B cell (primary cell): Measurements from ENCODE around the gene ITGB2. TPM values are rescaled to one million over a fixed set of nuclear protein-coding genes. Genes with fewer than 3 reads are reported as not detected.

ENCODE experiments used
- ATAC-seq: fragments of 200-7000 bp; cut with Tn5 transposase; one replicate; pipeline ENCODE4 v1.10.0; 2021; ENCODE audit warnings: low read depth, mild to moderate bottlenecking, moderate number of reproducible peaks, moderate library complexity
- CTCF ChIA-PET: fragments of 350-600 bp; sonication (Branson Sonifier 250); formaldehyde crosslinking; loops from one replicate; lab custom pipeline; 2021; ENCODE audit warnings: antibody characterized with exemption, inconsistent platforms; lab: Charles Lee
- POLR2A ChIA-PET: fragments of 350-600 bp; sonication (Branson Sonifier 250); formaldehyde crosslinking; loops from one replicate; lab custom pipeline; 2021; ENCODE audit warnings: antibody characterized with exemption; lab: Charles Lee
- DNase-seq: peaks from one replicate; pipeline ENCODE4 v3.0.0; 2013
- H2AFZ ChIP-seq: 2 replicates; pipeline ENCODE4 v1.6.1; 2012; ENCODE audit warnings: mild to moderate bottlenecking, low read depth, low read length; ENCODE audit not compliant: insufficient read depth, poor library complexity, severe bottlenecking
- H3K27ac ChIP-seq, 2 donors: 1 replicate in 1 of 2; 2 replicates in 1 of 2; pipeline ENCODE4 v1.5.1; 2012 to 2013; ENCODE audit warnings: low read length in 2 of 2, mild to moderate bottlenecking in 2 of 2, moderate library complexity in 1 of 2
- H3K27me3 ChIP-seq, 4 experiments: fragments of 200-600 bp in 1 of 4; sonication (generic) in 1 of 4; replicated peaks in 1 of 4; 1 replicate in 2 of 4; 2 replicates in 2 of 4; pipeline versions ENCODE4 v1.6.1 to v1.7.0; 2013 to 2016; ENCODE audit warnings: low read length in 3 of 4, mild to moderate bottlenecking in 2 of 4, mixed read lengths in 1 of 4, moderate library complexity in 1 of 4; ENCODE audit not compliant: insufficient read depth in 4 of 4, control insufficient read depth in 3 of 4; ENCODE audit errors: control extremely low read depth in 1 of 4
- H3K36me3 ChIP-seq, 2 experiments: replicated peaks in 1 of 2; 1 replicate in 1 of 2; 2 replicates in 1 of 2; pipeline versions ENCODE4 v1.6.1 to v1.7.1; 2013; ENCODE audit warnings: low read length in 1 of 2; ENCODE audit not compliant: insufficient read depth in 2 of 2, control insufficient read depth in 1 of 2; ENCODE audit errors: control extremely low read depth in 1 of 2, extremely low read depth in 1 of 2
- H3K4me1 ChIP-seq, 2 donors: fragments of 200-600 bp in 1 of 2; sonication (generic) in 1 of 2; 1 replicate in 1 of 2; 2 replicates in 1 of 2; pipeline versions ENCODE4 v1.5.1 to v1.6.1; 2013 to 2017; ENCODE audit warnings: low read length in 2 of 2; ENCODE audit not compliant: control insufficient read depth in 2 of 2, insufficient read depth in 2 of 2
- H3K4me2 ChIP-seq: replicated peaks from 2 replicates; pipeline ENCODE3; 2012; ENCODE audit warnings: mild to moderate bottlenecking, low read depth, low read length; ENCODE audit not compliant: poor library complexity, severe bottlenecking
- H3K4me3 ChIP-seq, 5 experiments: fragments of 200-600 bp in 1 of 5; sonication (generic) in 1 of 5; 1 replicate in 3 of 5; 2 replicates in 2 of 5; pipeline versions ENCODE4 v1.5.1 to v1.7.0; 2011 to 2016; ENCODE audit warnings: low read length in 4 of 5, mild to moderate bottlenecking in 4 of 5, low read depth in 2 of 5, control low read depth in 1 of 5, moderate library complexity in 1 of 5; ENCODE audit not compliant: insufficient read depth in 1 of 5; ENCODE audit errors: control extremely low read depth in 1 of 5, extremely low read depth in 1 of 5
- H3K79me2 ChIP-seq: fragments of 200-600 bp; sonication (generic); one replicate; pipeline ENCODE4 v1.6.0; 2016; ENCODE audit warnings: low read length; ENCODE audit not compliant: control insufficient read depth, insufficient read depth
- H3K9ac ChIP-seq: fragments of 200-600 bp; sonication (generic); 2 replicates; pipeline ENCODE4 v1.6.1; 2017; ENCODE audit warnings: mild to moderate bottlenecking, low read length, moderate library complexity
- H3K9me3 ChIP-seq, 3 donors: one replicate each; pipeline versions ENCODE4 v1.6.1 to v1.7.1; 2013; ENCODE audit warnings: low read length in 2 of 3; ENCODE audit not compliant: control insufficient read depth in 2 of 3, insufficient read depth in 1 of 3; ENCODE audit errors: control extremely low read depth in 1 of 3
- H4K20me1 ChIP-seq: 2 replicates; pipeline ENCODE4 v1.6.0; 2012; ENCODE audit warnings: mild to moderate bottlenecking, low read length; ENCODE audit not compliant: insufficient read depth, control insufficient read depth, poor library complexity, severe bottlenecking
- H3K27ac Mint-ChIP-seq: one replicate; pipeline ENCODE4 v1.8.0; 2021; ENCODE audit warnings: mixed read lengths
- H3K27me3 Mint-ChIP-seq: one replicate; pipeline ENCODE4 v1.8.0; 2021; ENCODE audit warnings: mixed read lengths
- H3K4me1 Mint-ChIP-seq: one replicate; pipeline ENCODE4 v1.8.0; 2021; ENCODE audit warnings: mixed read lengths
- H3K4me3 Mint-ChIP-seq: one replicate; pipeline ENCODE4 v1.8.0; 2021; ENCODE audit warnings: mixed read lengths
- H3K9me3 Mint-ChIP-seq: one replicate; pipeline ENCODE4 v1.8.0; 2022; ENCODE audit warnings: mixed read lengths; ENCODE audit not compliant: insufficient read depth
- CTCF ChIP-seq: fragments of 200-600 bp; IDR thresholded peaks from one replicate; pipeline ENCODE4 v1.8.0; 2022; ENCODE audit warnings: antibody characterized with exemption, mild to moderate bottlenecking
- EZH2 ChIP-seq: IDR thresholded peaks from 2 replicates; pipeline ENCODE4 v1.6.1; 2012; ENCODE audit warnings: borderline replicate concordance, low read depth, mild to moderate bottlenecking, moderate library complexity, low read length; ENCODE audit not compliant: insufficient read depth, poor library complexity, severe bottlenecking
- WGBS: methylation state at CpG from one replicate; pipeline ENCODE4 v1.1.5; 2013; ENCODE audit warnings: missing lambda C conversion rate; ENCODE audit not compliant: insufficient coverage; 5-methylcytosine and 5-hydroxymethylcytosine counted together
- intact Hi-C: fragments of 100-400 bp; cut with micrococcal nuclease; formaldehyde crosslinking; loops from one replicate; pipeline ENCODE4 v1.10.0; 2022
- polyA plus RNA-seq: library from polyadenylated mRNA; depleted of rRNA; stranded (reverse); fragments of >200 nt; gene quantifications from 2 replicates; pipeline ENCODE4 v1.2.3, GENCODE V29; 2012
- total RNA-seq, 2 donors: library from RNA; stranded (reverse); fragments of 120-200 nt in 1 of 2; gene quantifications; 1 replicate in 1 of 2; 2 replicates in 1 of 2; pipeline versions ENCODE4 v1.2.3 to v1.2.4, GENCODE V29; 2013 to 2022

ITGB2 gene
- total and polyA plus RNA-seq, 2 donors (not counting 1 experiment from before 2014, with no cell fraction given): 102 to 368 TPM

- H2AFZ ChIP-seq: no peak overlapping the region
- no peak overlapping the region for H3K4me3 ChIP-seq
- H4K20me1 ChIP-seq: peaks cover 95% of the 10 kb centered on the region
- no peaks in the 10 kb centered on the region for H3K9me3 ChIP-seq
- H3K9ac ChIP-seq: no peak overlapping the region
- ATAC-seq: no peak
- no peak for TF ChIP-seq CTCF
- TF ChIP-seq EZH2: no peak
- no peak overlapping the region for H3K27ac ChIP-seq
- no peak overlapping the region for H3K4me2 ChIP-seq
- Mint-ChIP-seq H3K9me3 (no peaks in the 10 kb centered on the region), H3K27me3 (no peaks in the 10 kb centered on the region), H3K4me1 (peaks cover 31% of the 10 kb centered on the region), H3K27ac (no peak overlapping the region), H3K4me3 (no peak overlapping the region)
- H3K36me3 ChIP-seq: peaks cover 0 to 37% of the 10 kb centered on the region in 2 experiments
- no peaks in the 10 kb centered on the region for H3K27me3 ChIP-seq
- peaks cover 22 to 41% of the 10 kb centered on the region in 2 donors for H3K4me1 ChIP-seq
- intact Hi-C loops: no loop called here
- POLR2A ChIA-PET: no interaction called here
- CTCF ChIA-PET: interaction anchor here (14.7 to 16.3 kb wide), 2 partner anchors 182 to 192 kb away, joined by 355 to 423 read pairs; no protein-coding TSS in a partner anchor
- DNase-seq: no peak
- H3K79me2 ChIP-seq: peaks cover 99% of the 10 kb centered on the region
- 60% methylated on average over 24 of the region's 25 CpGs for WGBS
These were observed 25.7 kb upstream of the ITGB2 start for GRCh38 chr21:44946254-44947041.

DNA sequence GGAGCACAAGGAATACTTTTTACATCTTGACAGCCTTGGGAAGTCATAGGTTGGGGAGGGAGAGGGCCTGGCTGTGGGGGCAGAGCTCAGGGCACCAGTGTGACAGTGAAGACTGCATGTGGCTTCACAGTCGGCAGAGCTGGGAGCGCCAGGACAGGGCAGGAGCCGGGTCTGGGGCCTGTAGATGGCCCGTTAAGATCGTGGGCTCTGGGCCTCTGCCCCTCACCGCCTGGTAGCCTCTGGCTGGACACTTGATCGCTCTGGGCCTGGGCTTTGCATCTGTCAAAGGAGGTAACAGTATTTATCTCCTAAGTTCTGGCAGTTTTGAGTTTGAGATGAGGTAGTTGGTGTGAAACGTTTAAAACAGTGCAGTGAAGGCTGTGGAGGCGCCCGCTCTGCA lies 23.9 kb upstream of the ITGB2 start:
- ChIA-PET CTCF (interaction anchor here (1.2 to 16.3 kb wide), 3 partner anchors 144 to 194 kb away, joined by 3 to 423 read pairs (median 355); no protein-coding TSS in a partner anchor), POLR2A (no interaction called here)
- H3K4me3 ChIP-seq: no peak overlapping the region
- DNase-seq (no peak), ATAC-seq (no peak)
- no peak overlapping the region for H3K27ac Mint-ChIP-seq
- no peak overlapping the region for H3K4me2 ChIP-seq
- intact Hi-C loops: loop anchor here (5.0 kb wide), 1 partner anchor 343 kb away; the partner anchor contains the start of gene POFUT2
- peaks cover 28 to 43% of the 10 kb centered on the region in 2 donors for H3K4me1 ChIP-seq
- H4K20me1 ChIP-seq: peaks cover 87% of the 10 kb centered on the region
- H3K36me3 ChIP-seq: peaks cover 0 to 31% of the 10 kb centered on the region in 2 experiments
- no peak overlapping the region for H3K27ac ChIP-seq
- H3K9me3 Mint-ChIP-seq: no peaks in the 10 kb centered on the region
- peaks cover 93% of the 10 kb centered on the region for H3K79me2 ChIP-seq
- H2AFZ ChIP-seq: no peak overlapping the region
- H3K9ac ChIP-seq: no peak overlapping the region
- no peaks in the 10 kb centered on the region for H3K27me3 ChIP-seq
- no peaks in the 10 kb centered on the region for H3K27me3 Mint-ChIP-seq
- no peaks in the 10 kb centered on the region for H3K9me3 ChIP-seq
- no peak overlapping the region for H3K4me3 Mint-ChIP-seq
- 96% methylated on average over 10 of the region's 10 CpGs for WGBS
- peaks cover 37% of the 10 kb centered on the region for H3K4me1 Mint-ChIP-seq
- TF ChIP-seq CTCF (no peak), EZH2 (no peak)
